Right lobe of liver (tissue), 4 donors: ENCODE results near the gene MACROD2.

Source experiments
- POLR2A ChIP-seq: fragments of 450-650 bp; IDR thresholded peaks from one replicate; pipeline ENCODE4 v1.6.1; 2017; ENCODE audit warnings: antibody characterized with exemption, mild to moderate bottlenecking
- TF ChIP-seq, protein P1 (sequence below), 4 donors: fragments of 200-600 bp in 3 of 4; fragments of 450-650 bp in 1 of 4; IDR thresholded peaks; one replicate each; pipeline versions ENCODE4 v1.5.1 to v1.8.0; 2016 to 2022; ENCODE audit warnings: antibody characterized with exemption in 4 of 4, mild to moderate bottlenecking in 2 of 4
- donor health status: DM: no; HTN: no; CAD: no.
- donor health status: DM: no; HTN: no; CAD: no.
- donor health status: DM: no; HTN: yes; CAD: no.

DNA sequence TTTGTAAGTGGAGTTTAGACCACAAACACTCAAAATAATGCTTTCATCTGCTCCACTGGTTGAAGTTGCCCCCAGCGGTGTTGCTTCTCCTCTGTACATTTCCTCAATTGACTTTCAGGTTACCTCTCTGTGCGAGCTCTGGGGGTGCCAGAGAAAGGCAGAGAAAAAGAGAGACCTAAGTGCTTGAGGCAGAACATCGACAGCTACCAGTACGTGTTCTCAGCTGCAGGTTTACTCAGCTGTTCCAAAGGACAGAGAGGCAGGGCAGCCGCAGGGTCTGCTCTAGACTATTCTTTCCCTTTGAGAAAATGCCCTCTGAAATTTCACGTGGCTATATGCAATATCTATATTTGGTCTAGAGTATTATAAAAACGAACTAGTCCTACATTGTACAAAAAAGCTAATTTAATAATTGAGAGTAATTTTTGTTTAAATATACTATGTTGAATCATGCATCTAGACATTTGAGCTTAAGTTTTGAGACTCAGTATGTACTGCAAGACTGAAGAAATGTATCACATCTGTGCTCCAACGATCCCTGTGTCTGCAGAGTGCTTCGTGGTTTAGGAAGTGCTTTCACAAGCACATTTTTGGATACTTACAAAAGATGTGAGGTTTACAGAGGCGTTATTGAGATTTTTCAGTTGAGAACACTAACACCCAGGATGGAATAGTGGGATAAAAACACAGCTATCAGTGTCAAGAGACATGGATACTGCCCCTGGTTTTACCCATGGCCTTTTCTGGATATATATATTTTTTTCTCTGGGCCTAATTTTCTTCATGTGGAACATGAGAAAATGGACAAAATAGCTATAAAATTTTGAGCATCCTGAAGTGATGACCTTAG lies 795.7 kb downstream of the MACROD2 start:
- TF ChIP-seq, protein P1, sequence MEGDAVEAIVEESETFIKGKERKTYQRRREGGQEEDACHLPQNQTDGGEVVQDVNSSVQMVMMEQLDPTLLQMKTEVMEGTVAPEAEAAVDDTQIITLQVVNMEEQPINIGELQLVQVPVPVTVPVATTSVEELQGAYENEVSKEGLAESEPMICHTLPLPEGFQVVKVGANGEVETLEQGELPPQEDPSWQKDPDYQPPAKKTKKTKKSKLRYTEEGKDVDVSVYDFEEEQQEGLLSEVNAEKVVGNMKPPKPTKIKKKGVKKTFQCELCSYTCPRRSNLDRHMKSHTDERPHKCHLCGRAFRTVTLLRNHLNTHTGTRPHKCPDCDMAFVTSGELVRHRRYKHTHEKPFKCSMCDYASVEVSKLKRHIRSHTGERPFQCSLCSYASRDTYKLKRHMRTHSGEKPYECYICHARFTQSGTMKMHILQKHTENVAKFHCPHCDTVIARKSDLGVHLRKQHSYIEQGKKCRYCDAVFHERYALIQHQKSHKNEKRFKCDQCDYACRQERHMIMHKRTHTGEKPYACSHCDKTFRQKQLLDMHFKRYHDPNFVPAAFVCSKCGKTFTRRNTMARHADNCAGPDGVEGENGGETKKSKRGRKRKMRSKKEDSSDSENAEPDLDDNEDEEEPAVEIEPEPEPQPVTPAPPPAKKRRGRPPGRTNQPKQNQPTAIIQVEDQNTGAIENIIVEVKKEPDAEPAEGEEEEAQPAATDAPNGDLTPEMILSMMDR (IDR thresholded peaks at IDR 0.05), result no peak
- no peak for TF ChIP-seq POLR2A
